Measurements from ENCODE around the gene PRSS33. TPM values are rescaled to one million over a fixed set of nuclear protein-coding genes. Genes with fewer than 3 reads are reported as not detected.

The PRSS33 gene
- total RNA-seq, 1 donor: not detected

DNA sequence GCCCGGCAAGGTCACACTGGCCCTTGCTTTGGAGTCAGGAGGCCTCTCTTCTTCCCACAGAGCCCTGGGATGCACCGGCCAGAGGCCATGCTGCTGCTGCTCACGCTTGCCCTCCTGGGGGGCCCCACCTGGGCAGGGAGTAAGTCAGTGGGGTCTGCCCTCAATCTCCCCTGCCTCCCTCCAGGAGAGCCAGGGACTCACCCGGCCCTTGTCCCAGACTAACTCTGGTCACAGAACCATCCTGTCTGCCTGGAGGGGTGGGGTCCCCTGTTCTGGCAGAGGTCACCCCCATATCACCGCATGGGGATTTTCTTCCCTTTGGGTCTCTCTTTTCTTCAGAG is 43.0 kb upstream of the PRSS33 start:
- H3K4me3 ChIP-seq (ENCODE audit: low read depth, low read length): no peak overlapping the region
- no peak for DNase-seq (ENCODE audit: low read depth)
- TF ChIP-seq, protein P1, sequence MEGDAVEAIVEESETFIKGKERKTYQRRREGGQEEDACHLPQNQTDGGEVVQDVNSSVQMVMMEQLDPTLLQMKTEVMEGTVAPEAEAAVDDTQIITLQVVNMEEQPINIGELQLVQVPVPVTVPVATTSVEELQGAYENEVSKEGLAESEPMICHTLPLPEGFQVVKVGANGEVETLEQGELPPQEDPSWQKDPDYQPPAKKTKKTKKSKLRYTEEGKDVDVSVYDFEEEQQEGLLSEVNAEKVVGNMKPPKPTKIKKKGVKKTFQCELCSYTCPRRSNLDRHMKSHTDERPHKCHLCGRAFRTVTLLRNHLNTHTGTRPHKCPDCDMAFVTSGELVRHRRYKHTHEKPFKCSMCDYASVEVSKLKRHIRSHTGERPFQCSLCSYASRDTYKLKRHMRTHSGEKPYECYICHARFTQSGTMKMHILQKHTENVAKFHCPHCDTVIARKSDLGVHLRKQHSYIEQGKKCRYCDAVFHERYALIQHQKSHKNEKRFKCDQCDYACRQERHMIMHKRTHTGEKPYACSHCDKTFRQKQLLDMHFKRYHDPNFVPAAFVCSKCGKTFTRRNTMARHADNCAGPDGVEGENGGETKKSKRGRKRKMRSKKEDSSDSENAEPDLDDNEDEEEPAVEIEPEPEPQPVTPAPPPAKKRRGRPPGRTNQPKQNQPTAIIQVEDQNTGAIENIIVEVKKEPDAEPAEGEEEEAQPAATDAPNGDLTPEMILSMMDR (IDR thresholded peaks at IDR 0.05; ENCODE audit: insufficient read depth, low read depth, low read length): no peak

DNA sequence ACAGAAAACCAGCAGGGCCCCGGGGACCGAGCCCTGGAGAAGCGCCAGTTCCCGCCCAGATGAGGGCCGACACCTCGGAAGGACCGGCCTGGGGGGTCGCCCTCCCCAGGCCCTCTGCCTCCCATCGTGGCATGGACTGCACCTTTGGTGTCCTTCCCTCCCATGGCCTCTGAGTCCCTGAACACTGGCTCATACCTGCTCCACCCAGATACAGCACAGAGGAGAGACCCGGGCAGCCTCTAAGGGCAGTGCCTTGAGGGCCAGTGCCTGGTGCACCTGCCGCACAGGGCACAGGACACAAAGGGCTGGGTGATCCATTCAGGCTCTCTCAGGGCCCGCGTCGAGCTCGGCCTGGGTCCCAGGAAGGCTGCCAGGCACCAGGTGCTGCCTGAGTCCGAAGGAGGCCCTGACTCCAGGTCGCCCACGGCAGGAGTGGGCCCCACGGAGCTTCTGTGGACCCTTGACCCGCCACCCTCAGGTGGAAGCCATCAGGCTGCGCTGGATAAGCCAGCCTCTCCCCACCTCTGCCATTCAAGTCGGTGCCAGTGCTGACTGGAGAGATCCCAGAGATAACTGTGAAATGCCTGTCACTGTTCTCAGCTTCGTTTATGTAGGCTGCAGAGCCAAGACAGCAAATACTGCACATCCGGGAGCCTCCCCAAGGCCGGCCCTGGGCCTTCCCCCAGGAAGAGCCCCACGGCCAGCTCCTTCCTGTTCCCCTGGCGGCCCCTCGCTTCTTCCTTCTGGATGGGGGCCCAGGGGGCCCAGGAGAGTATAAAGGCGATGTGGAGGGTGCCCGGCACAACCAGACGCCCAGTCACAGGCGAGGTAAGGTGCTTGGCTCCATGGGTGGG is 42.4 kb upstream of the PRSS33 start, which contains the start of gene ZG16B:
Gene ZG16B, plus strand, starts transcription at position 803 of the 854 bp plus-strand sequence. CDS start 139 bp downstream, outside the sequence.
- DNase-seq (ENCODE audit: low read depth): no peak
- no peak within 1 kb of the TSS for H3K4me3 ChIP-seq (ENCODE audit: low read depth, low read length)
- TF ChIP-seq, protein P1 (IDR thresholded peaks at IDR 0.05; ENCODE audit: insufficient read depth, low read depth, low read length): no peak

DNA sequence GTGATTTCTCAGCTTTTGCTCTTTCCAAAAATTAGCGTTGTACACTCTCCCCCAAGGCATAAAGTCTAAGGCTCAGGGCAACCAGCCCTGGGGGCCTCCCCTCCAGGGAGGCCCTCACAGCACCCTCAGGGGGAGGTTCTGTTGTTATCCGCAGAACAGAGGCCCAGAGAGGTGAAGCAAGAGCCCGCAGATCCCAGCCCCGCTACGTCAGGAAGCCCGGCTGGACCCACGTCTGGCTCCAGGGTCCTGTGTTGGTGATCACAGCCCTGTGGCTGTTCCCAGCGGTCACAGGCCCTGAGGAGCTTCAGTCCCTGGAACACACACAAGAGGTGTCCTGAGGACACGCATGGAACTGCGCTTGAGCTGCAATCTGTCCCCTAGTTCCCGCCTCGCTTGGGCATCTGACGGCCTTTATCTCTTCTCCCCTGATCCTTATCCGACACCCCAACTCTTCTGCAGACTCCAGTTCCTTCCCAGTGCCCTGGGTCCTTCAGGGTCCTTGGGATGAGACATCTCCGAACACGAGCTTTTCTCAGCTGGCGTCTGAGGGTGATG is 41.6 kb upstream of the PRSS33 start:
- no peak overlapping the region for H3K4me3 ChIP-seq (ENCODE audit: low read depth, low read length)
- DNase-seq (ENCODE audit: low read depth): no peak
- TF ChIP-seq, protein P1 (IDR thresholded peaks at IDR 0.05; ENCODE audit: insufficient read depth, low read depth, low read length): no peak

DNA sequence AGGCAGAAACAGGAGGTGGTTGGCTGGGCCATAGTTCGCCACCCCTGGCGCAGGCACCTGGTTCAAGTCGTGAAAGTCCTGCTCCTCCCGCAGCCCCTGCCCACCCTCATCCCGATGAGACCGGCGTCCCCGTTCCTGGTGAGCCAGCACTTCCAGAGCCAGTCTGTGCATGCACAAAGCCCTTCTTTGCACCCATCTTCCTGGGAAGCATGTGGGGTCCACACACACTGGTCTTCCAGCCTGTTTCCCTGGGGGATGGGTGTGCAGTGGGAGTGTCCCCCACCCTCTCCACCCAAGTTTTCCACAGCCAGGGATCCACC is 41.1 kb upstream of the PRSS33 start:
- no peak for DNase-seq (ENCODE audit: low read depth)
- TF ChIP-seq, protein P1 (IDR thresholded peaks at IDR 0.05; ENCODE audit: insufficient read depth, low read depth, low read length): no peak
- H3K4me3 ChIP-seq (ENCODE audit: low read depth, low read length): no peak overlapping the region

DNA sequence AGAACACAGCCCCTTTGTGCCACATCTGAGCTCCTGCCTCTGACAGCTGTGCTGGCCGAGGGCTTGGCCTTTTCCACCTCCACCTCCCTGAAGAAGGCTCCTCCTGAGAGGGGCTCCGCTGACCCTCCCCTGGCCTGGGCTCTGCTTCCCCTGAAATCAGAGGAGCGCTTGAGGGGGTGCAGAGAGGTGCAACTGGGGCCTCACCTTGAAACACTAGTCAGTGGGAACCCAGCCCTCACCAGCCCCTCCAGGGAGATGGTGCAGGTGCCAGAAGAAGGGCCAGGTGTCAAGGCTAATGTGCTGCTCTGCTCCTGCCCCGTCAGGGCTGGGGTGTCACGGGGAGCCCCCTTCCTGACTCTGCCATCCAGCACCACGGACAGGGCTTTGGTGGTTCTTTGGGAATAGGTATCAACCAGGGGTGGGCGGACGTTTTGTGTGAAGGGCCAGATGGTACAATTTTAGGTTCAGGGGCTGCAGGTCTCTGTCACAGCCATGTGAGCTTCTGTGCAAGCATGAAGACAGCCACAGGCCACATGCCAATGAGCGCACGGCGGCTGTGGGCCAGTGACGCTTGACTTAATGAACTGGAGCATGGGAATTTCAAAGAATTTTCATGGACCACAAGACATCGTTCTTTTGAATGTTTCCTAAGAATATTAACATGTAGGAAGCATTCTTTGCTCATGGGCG is 40.6 kb upstream of the PRSS33 start:
- H3K4me3 ChIP-seq (ENCODE audit: low read depth, low read length): no peak overlapping the region
- DNase-seq (ENCODE audit: low read depth): no peak
- TF ChIP-seq, protein P1 (IDR thresholded peaks at IDR 0.05; ENCODE audit: insufficient read depth, low read depth, low read length): no peak

DNA sequence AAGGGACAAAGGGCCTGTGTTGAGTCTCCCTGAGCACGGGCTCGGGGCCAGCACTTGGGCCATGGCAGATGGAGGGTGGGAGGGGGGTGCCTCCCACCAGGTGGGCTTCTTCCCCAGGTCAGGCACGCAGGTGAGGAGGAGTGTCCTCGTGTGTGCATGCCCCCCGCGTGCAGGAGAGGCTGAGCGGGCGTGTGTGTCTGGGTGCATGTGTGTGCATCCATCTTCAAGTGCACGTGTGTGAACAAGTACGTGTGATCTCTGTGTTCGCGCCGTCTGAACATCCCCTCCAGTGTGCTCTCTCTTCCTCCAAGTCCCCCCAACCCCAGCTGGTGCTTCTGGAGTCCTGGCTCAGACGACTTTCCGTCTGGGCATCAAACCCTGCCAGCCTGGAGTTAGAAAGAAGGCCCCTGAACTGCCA is 40.0 kb upstream of the PRSS33 start:
- DNase-seq (ENCODE audit: low read depth): no peak

More for the DNA sequence above, 40.0 kb upstream of the PRSS33 start:
- TF ChIP-seq, protein P1 (IDR thresholded peaks at IDR 0.05; ENCODE audit: insufficient read depth, low read depth, low read length): no peak
- H3K4me3 ChIP-seq (ENCODE audit: low read depth, low read length): no peak overlapping the region
